ENCODE measurements around the gene SLX4IP. TPM values are rescaled to one million over a fixed set of nuclear protein-coding genes. Genes with fewer than 3 reads are reported as not detected.

The SLX4IP gene
- total RNA-seq, 1 experiment from 2014 or later, result 11.1 TPM

DNA sequence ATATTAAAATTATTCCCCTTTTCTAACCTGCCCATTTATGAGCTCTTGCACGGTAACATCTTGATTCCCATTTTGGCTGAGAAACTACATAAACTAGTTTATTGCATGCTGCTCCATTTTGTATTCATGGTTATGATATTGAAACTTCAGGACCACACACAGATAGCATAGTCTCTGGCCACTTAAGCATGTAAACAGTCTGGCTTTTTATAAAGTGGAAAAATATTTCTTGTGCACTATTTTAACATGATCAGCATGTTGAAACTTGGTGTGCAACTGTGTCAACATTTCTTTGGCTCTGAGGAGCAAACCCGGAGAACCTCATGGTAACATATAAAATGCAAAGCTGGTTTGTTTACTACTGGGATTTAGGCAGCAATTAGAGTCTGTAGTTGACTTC lies 70.7 kb downstream of the SLX4IP start:
- no peak overlapping the region for H3K27ac ChIP-seq (ENCODE audit: low read depth, low read length)

More for the DNA sequence above, 70.7 kb downstream of the SLX4IP start:
- peaks cover 43 to 47% of the 10 kb centered on the region in 2 experiments for H3K4me1 ChIP-seq (ENCODE audit: control insufficient read depth in 1 of 2, insufficient read depth in 2 of 2, low read length in 2 of 2)
- no peaks in the 10 kb centered on the region for H3K36me3 ChIP-seq (ENCODE audit: control insufficient read depth in 1 of 2, insufficient read depth in 2 of 2, low read length in 2 of 2)
- BruUV-seq (replicated peaks), result no TSS peak
- RAD21 ChIA-PET (ENCODE audit: low non-redundant PET in 1 of 2, low total read pairs in 2 of 2, uncharacterized antibody in 2 of 2, unreplicated experiment in 2 of 2), result no interaction called here
- ATAC-seq (no peak), DNase-seq (ENCODE audit: low read depth, low spot score) (no peak)
- POLR2A ChIA-PET, result no interaction called here
- H2AFZ ChIP-seq (ENCODE audit: low read depth, low read length, poor library complexity, severe bottlenecking), result no peak overlapping the region
- no peaks in the 10 kb centered on the region for H3K9me2 ChIP-seq (ENCODE audit: insufficient read depth)
- peaks cover 9% of the 10 kb centered on the region; the same call in 1 of the 2 replicates for H3K79me2 ChIP-seq (ENCODE audit: insufficient read depth, low read length)
- CTCF ChIA-PET, result no interaction called here
- no peak for TF ChIP-seq ZNF274 (IDR thresholded peaks at IDR 0.05; ENCODE audit: low read depth, low read length)
- TF ChIP-seq POLR2AphosphoS5 (IDR thresholded peaks at IDR 0.05; ENCODE audit: low read depth, low read length), result no peak
- TF ChIP-seq REST (IDR thresholded peaks at IDR 0.05; ENCODE audit: low read depth), result no peak
- TF ChIP-seq, protein P1, sequence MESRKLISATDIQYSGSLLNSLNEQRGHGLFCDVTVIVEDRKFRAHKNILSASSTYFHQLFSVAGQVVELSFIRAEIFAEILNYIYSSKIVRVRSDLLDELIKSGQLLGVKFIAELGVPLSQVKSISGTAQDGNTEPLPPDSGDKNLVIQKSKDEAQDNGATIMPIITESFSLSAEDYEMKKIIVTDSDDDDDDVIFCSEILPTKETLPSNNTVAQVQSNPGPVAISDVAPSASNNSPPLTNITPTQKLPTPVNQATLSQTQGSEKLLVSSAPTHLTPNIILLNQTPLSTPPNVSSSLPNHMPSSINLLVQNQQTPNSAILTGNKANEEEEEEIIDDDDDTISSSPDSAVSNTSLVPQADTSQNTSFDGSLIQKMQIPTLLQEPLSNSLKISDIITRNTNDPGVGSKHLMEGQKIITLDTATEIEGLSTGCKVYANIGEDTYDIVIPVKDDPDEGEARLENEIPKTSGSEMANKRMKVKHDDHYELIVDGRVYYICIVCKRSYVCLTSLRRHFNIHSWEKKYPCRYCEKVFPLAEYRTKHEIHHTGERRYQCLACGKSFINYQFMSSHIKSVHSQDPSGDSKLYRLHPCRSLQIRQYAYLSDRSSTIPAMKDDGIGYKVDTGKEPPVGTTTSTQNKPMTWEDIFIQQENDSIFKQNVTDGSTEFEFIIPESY (IDR thresholded peaks at IDR 0.05; ENCODE audit: extremely low read depth, insufficient replicate concordance, low read length), result no peak
- no peak for TF ChIP-seq CBX3 (IDR thresholded peaks at IDR 0.05; ENCODE audit: low read depth)
- no peak for TF ChIP-seq ATF3 (IDR thresholded peaks at IDR 0.05)
- intact Hi-C loops (cut with micrococcal nuclease), result no loop called here
- H3K9ac ChIP-seq (ENCODE audit: low read length), result no peak overlapping the region
- no peaks in the 10 kb centered on the region for H4K20me1 ChIP-seq (ENCODE audit: insufficient read depth)
- H3K27me3 ChIP-seq (ENCODE audit: insufficient read depth, low read length), result no peaks in the 10 kb centered on the region
- H3K4me2 ChIP-seq (ENCODE audit: low read length), result no peak overlapping the region
- H3K4me3 ChIP-seq (replicated peaks in 1 of 2; ENCODE audit: low read depth in 1 of 2, low read length in 2 of 2), result no peak overlapping the region
- no peaks in the 10 kb centered on the region for H3K9me3 ChIP-seq (ENCODE audit: control insufficient read depth in 1 of 2, insufficient read depth in 1 of 2, low read depth in 1 of 2, low read length in 2 of 2)

Data from HCT116 (cell line).